Transverse colon (tissue), 4 donors: ENCODE measurements around the gene CRYBA4.

ENCODE experiments used
- POLR2AphosphoS5 ChIP-seq, 3 donors: sonication (generic); formaldehyde crosslinking; IDR thresholded peaks; one replicate each; pipeline ENCODE4 v1.6.1; 2016; ENCODE audit warnings: antibody characterized with exemption in 3 of 3
- TF ChIP-seq, protein P1 (sequence below), 5 experiments: fragments of 200-600 bp in 3 of 5; fragments of 450-650 bp in 2 of 5; sonication (generic) in 3 of 5; IDR thresholded peaks; 1 replicate in 2 of 5; 2 replicates in 3 of 5; pipeline ENCODE4 v1.5.1; 2016 to 2017; ENCODE audit warnings: antibody characterized with exemption in 5 of 5, inconsistent platforms in 3 of 5, mild to moderate bottlenecking in 2 of 5, moderate library complexity in 1 of 5

DNA sequence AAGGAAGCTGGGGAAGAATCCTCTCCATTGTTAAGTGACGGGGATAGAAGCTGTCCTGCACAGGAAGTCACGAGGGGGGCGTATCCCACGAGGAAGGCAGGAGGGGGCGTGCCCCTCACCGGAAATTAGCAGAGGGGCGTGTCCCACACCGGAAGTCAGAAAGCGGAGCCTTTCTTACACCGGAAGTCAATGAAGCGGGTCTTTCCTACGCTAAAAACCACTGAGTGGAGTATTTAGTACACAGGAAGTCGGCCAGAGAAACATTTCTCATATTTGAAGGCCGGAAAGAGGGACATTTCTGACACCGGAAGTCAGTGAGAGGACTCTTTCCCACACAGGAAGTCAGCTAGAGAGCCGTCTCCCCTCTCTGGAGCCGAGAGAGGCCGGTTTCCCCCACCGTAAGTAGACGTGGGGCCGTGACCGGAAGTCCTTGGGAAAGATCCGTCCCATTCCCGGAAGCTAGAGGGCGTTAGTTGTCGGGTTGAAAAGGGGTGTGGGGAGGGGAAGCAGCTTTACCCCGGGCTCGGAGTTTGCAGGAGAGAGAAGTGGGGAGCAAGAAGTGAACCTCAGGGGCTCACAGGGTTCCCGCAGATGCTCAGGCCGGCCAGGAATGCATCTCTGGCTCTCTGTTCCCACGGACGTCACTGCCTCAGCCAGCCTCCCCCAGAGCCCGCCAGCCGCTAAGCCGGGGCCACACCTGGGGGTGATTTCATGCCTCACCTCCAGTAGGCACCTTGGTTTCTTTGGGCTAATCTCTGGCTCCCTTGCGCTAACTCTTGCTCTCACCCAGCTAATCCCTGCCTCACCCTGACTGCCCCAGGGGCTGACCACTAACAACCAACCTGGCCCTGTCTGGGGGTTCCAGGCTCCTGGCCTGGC is 51.1 kb downstream of the CRYBA4 start:
- peak; percentile 57 to 75 (median 68) for TF ChIP-seq POLR2AphosphoS5 (IDR thresholded peaks at IDR 0.05)
- TF ChIP-seq, protein P1, sequence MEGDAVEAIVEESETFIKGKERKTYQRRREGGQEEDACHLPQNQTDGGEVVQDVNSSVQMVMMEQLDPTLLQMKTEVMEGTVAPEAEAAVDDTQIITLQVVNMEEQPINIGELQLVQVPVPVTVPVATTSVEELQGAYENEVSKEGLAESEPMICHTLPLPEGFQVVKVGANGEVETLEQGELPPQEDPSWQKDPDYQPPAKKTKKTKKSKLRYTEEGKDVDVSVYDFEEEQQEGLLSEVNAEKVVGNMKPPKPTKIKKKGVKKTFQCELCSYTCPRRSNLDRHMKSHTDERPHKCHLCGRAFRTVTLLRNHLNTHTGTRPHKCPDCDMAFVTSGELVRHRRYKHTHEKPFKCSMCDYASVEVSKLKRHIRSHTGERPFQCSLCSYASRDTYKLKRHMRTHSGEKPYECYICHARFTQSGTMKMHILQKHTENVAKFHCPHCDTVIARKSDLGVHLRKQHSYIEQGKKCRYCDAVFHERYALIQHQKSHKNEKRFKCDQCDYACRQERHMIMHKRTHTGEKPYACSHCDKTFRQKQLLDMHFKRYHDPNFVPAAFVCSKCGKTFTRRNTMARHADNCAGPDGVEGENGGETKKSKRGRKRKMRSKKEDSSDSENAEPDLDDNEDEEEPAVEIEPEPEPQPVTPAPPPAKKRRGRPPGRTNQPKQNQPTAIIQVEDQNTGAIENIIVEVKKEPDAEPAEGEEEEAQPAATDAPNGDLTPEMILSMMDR (IDR thresholded peaks at IDR 0.05): peak; percentile 40 to 70 (median 48)
